Heart right ventricle (tissue), 16 donors: ENCODE measurements around the gene TRA2B. TPM values are rescaled to one million over a fixed set of nuclear protein-coding genes. Genes with fewer than 3 reads are reported as not detected.

Source experiments
- ATAC-seq, 8 donors: fragments of 200-7000 bp; cut with Tn5 transposase; one replicate each; pipeline ENCODE4 v1.9.1; 2020; ENCODE audit warnings: mild to moderate bottlenecking in 8 of 8, moderate library complexity in 8 of 8, moderate number of reproducible peaks in 1 of 8
- DNase-seq, 2 donors: peaks; one replicate each; pipeline ENCODE4 v3.0.0-alpha.2; 2020
- H3K27ac ChIP-seq, 10 donors: fragments of 200-600 bp; sonication (generic) in 2 of 10; one replicate each; pipeline versions ENCODE4 v1.5.0 to v1.8.0; 2020 to 2022; ENCODE audit warnings: mild to moderate bottlenecking in 3 of 10
- H3K27me3 ChIP-seq, 7 donors: fragments of 200-600 bp; one replicate each; pipeline ENCODE4 v1.8.0; 2021 to 2022; ENCODE audit warnings: mild to moderate bottlenecking in 2 of 7
- H3K36me3 ChIP-seq, 9 donors: fragments of 200-600 bp; sonication (generic) in 1 of 9; one replicate each; pipeline versions ENCODE4 v1.5.0 to v1.8.0; 2020 to 2022; ENCODE audit warnings: mild to moderate bottlenecking in 2 of 9
- H3K4me1 ChIP-seq, 9 donors: fragments of 200-600 bp; sonication (generic) in 1 of 9; one replicate each; pipeline versions ENCODE4 v1.5.0 to v1.8.0; 2020 to 2022; ENCODE audit warnings: mild to moderate bottlenecking in 4 of 9
- H3K4me3 ChIP-seq, 10 donors: fragments of 200-600 bp; sonication (generic) in 2 of 10; one replicate each; pipeline versions ENCODE4 v1.5.0 to v1.8.0; 2020 to 2022; ENCODE audit warnings: mild to moderate bottlenecking in 7 of 10, moderate library complexity in 2 of 10
- H3K9me3 ChIP-seq, 11 donors: fragments of 200-600 bp in 10 of 11; sonication (generic) in 2 of 11; one replicate each; pipeline versions ENCODE4 v1.5.0 to v1.8.0; 2013 to 2022; ENCODE audit warnings: mild to moderate bottlenecking in 2 of 11, control low read depth in 1 of 11, moderate library complexity in 1 of 11
- CTCF ChIP-seq, 9 donors: fragments of 200-600 bp; sonication (generic) in 2 of 9; IDR thresholded peaks; one replicate each; pipeline versions ENCODE4 v1.5.0 to v1.8.0; 2021 to 2022; ENCODE audit warnings: antibody characterized with exemption in 9 of 9, mild to moderate bottlenecking in 5 of 9, moderate library complexity in 1 of 9
- WGBS, 2 donors: extraction: QIAGEN DNeasy Blood & Tissue Kit; methylation state at CpG; one replicate each; pipeline ENCODE4 v1.1.7; 2013; ENCODE audit warnings: inconsistent platforms in 1 of 2; 5-methylcytosine and 5-hydroxymethylcytosine counted together
- intact Hi-C, 10 donors: fragments of 100-400 bp; cut with DNase I; formaldehyde crosslinking; loops; one replicate each; pipeline versions ENCODE4 v1.11.1 to v1.14.2; 2022
- polyA plus RNA-seq, 2 donors: library from polyadenylated mRNA; stranded (reverse); fragments of 200-250 nt; gene quantifications; one replicate each; pipeline ENCODE4 v1.2.3, GENCODE V29; 2013
- total RNA-seq, 10 donors: library from RNA; stranded (reverse); fragmentation: NEBNext Ultra II Directional in 3 of 10; extraction: Animal tissue kit (Norgen Biotek cat#: 25700) in 3 of 10; gene quantifications; one replicate each; pipeline versions ENCODE4 v1.2.1 to v1.2.4, GENCODE V29; 2021 to 2023
- donor health status: Arrhythmogenic right ventricular cardiomyopathy.
- donor health status: ischemic (EF 13 %, LVEDD 7.1; RV severe dilation, severe dysfunction).
- donor health status: healthy with polysubstance abuse.
- donor health status: DM: no; HTN: yes; CAD: no.
- donor health status: DM: no; HTN: no; CAD: no.
- donor health status: ischemic (EF 25% LVEDD 6.9; RV normal size, moderate dysfunction).
- donor health status: ischemic (EF 25% LVEDD 5.7; RV mildly dilated, moderate dysfunction).
- donor health status: healthy.
- donor health status: DM: yes; HTN: yes; CAD: no.
- donor health status: Ischemic cardiomyopathy.
- donor health status: ischemic (EF 35%, LVEDD 5.7; RV mildly dilated, moderate dysfunction).
- donor health status: nonischemic (EF 11% LVEDD 7.7; RV severe dilation, severe dysfunction).
- donor health status: DM: yes; HTN: yes; CAD: no.
- donor health status: PGD.
- donor health status: ischemic (EF 29% LVEDD 5.4; RV normal size, mild dysfunction).
- donor health status: nonischemic (EF 23%, LVEDD 6.1; RV moderate dilation, normal function).

TRA2B gene
- total and polyA plus RNA-seq, 12 donors: 43.6 to 75.9 (median 49.8) TPM

- Histone ChIP-seq H3K27ac (no peak overlapping the region), H3K4me3 (no peak overlapping the region), H3K9me3 (no peaks in the 10 kb centered on the region), H3K36me3 (no peaks in the 10 kb centered on the region), H3K4me1 (no peaks in the 10 kb centered on the region), H3K27me3 (peaks cover 0 to 8% (median 0%) of the 10 kb centered on the region in 7 donors)
- TF ChIP-seq CTCF (IDR thresholded peaks at IDR 0.05): no peak
- DNase-seq: no peak
- 95% methylated on average over 2 of the region's 2 CpGs for WGBS, 2 donors
- no peak for ATAC-seq
- intact Hi-C loops: no loop called here
Observed at GRCh38 chr3:185867650-185868049, 70.2 kb downstream of the TRA2B start.

- Histone ChIP-seq H3K27ac (no peak overlapping the region), H3K36me3 (no peaks in the 10 kb centered on the region), H3K27me3 (peaks cover 0 to 6% (median 0%) of the 10 kb centered on the region in 7 donors), H3K4me3 (no peak overlapping the region), H3K9me3 (no peaks in the 10 kb centered on the region), H3K4me1 (no peaks in the 10 kb centered on the region)
- intact Hi-C loops: no loop called here
- no peak for TF ChIP-seq CTCF (IDR thresholded peaks at IDR 0.05)
- no peak for ATAC-seq
- DNase-seq: no peak
Observed at GRCh38 chr3:185866995-185867394, 70.8 kb downstream of the TRA2B start.

- DNase-seq: no peak
- intact Hi-C loops: no loop called here
- Histone ChIP-seq H3K4me1 (no peaks in the 10 kb centered on the region), H3K36me3 (no peaks in the 10 kb centered on the region), H3K27me3 (peaks cover 0 to 4% (median 0%) of the 10 kb centered on the region in 7 donors), H3K27ac (no peak overlapping the region), H3K9me3 (no peaks in the 10 kb centered on the region), H3K4me3 (no peak overlapping the region)
- 86 to 100% methylated on average over 1 of the region's 1 CpG for WGBS, 2 donors
- no peak for TF ChIP-seq CTCF (IDR thresholded peaks at IDR 0.05)
- no peak for ATAC-seq
Observed at GRCh38 chr3:185866555-185866954, 71.3 kb downstream of the TRA2B start.

Other genes with a start within 250 kb of the TRA2B start
- 10 to 100 TPM; 13.0 to 17.8 (median 15.7) TPM for gene IGF2BP2, start 113.0 kb downstream of the TRA2B start, total RNA-seq
- 10 to 100 TPM in 1 of 2 donors, 1 to 10 TPM in 1; 9.4 to 10.7 TPM for gene IGF2BP2, start 113.0 kb downstream of the TRA2B start, polyA plus RNA-seq
- gene ETV5, start 171.1 kb upstream of the TRA2B start, total RNA-seq: 10 to 100 TPM in 1 of 10 donors, 1 to 10 TPM in 9; 4.4 to 12.6 (median 5.8) TPM
- gene ETV5, start 171.1 kb upstream of the TRA2B start, polyA plus RNA-seq: 1 to 10 TPM; 1.5 to 5.3 TPM